HG03025 (cell line): ENCODE data around the gene MIPOL1.

Source experiments
- ATAC-seq: cut with Tn5 transposase; IDR thresholded peaks from one replicate; pipeline ENCODE4 v1.9.1; 2021; ENCODE audit warnings: mild to moderate bottlenecking, moderate library complexity; ENCODE audit not compliant: unreplicated experiment, low FRiP score

Gene MIPOL1

DNA sequence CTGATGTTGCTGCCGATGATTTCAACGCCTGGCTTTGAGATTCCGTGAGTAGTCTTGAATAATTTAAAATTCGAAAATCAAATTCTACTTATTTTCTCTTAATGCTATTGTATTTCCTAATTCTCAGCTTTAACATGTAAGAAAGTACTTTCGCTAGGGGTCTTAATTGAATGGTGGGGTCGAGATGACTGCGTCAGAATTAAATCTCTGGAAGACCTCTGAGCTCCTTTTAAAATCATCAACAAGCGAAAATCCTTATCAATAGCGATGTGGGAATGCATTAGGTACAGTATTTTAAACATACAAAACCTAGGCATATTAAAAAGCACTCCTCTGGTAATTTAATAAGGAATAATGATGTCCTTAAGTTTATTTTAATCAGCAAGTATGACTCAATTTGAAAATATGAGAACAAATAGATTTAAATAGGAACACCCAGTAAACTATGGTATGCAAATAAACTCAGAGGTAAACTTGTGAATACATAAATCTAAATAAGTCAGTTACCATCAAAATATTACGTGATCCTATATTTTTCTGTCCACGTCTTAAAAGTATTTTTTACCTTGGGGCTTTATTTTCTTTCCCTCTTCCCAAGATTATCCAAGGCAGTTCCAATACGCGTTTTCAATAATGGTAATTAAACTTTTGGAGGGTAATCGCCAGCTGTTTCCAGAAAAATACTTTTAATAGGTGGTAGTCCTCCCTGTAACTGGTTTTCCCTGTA lies 395.9 kb downstream of the MIPOL1 start:
- no peak for ATAC-seq

DNA sequence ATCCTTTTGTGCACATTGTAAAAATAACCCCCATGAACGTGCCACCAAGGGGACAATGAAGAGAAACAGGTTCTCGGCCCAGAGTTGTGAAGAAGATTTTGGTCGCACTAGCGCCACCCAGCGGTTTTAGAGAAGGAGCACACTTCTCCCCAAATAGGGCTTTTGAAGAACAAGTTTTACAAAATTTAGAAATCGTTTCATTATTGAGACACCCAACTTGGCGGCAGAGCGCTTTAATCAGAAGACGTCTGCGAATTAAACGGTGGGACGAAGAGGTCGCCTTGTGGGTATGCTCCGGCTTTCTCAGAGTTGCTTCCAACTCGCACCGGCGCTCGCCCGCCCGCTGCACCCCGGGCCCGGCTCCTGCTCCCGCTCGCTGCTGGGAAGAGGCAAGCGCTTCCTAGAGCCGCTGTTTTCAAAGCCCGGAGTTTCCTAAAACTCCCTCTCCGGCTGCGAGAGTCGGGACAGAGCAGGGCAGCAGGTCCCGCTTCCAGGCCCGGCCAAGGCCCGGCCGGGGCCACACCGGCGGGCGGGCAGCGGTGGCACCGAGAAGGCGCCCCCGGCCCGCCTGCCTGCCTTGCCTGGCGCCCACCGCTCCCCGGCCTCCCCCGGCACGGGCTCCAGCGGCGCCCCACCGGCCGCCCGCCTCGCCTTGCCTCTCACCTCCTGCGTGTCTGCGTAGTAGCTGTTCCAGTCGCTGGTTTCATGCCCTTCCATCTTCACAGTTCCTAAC lies 396.7 kb downstream of the MIPOL1 start:
- ATAC-seq: no peak

DNA sequence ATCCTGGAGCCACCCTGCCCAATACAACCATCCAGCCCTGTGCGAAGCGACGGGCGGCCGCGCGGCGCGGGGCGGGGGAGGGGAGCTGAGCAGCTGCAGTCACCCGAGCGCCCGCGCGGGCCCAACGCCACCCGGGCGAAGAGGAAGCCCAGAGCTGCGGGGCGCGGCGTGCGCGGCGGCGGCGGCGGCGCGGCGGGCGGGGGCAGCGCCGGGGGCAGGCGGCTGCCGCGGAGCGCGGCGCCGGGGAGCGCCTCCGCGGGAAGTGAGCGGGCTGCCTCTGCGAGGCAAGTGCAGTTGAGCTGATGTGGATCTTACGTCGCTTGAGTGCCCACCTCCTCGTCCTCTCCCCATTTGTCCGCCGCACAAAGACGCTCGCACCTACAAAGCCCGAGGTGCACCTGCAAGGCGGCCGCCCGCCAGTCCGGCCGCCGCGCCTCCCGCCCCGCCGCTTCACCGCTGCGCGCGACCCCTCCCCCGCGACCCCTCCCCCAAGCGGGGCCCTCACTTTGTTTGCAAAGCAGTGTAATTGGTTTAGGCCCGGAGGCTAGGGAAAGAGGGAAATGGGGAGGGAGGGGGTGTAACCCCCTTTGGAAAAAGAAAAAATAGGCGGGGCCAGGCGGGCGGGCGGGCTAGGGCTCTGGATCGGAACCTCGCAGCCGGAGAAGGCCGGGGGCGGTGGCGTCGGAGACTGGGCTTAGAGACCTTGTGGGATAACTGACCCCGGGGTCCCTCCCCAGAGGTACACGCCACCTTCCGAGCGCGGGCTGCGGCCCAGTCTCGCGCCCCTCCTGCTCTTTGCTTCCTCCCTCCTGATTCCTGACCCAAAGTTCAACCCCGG lies 397.5 kb downstream of the MIPOL1 start, which contains the start of the genes FOXA1 and TTC6:
Gene FOXA1 (minus strand): TSS at position 279 of the 838 bp plus-strand sequence. CDS start 277 bp downstream, at position 2.
Gene TTC6 (plus strand): TSS at position 659 of the 838 bp plus-strand sequence. CDS start 26,436 bp downstream, outside the sequence.
- ATAC-seq: no peak

DNA sequence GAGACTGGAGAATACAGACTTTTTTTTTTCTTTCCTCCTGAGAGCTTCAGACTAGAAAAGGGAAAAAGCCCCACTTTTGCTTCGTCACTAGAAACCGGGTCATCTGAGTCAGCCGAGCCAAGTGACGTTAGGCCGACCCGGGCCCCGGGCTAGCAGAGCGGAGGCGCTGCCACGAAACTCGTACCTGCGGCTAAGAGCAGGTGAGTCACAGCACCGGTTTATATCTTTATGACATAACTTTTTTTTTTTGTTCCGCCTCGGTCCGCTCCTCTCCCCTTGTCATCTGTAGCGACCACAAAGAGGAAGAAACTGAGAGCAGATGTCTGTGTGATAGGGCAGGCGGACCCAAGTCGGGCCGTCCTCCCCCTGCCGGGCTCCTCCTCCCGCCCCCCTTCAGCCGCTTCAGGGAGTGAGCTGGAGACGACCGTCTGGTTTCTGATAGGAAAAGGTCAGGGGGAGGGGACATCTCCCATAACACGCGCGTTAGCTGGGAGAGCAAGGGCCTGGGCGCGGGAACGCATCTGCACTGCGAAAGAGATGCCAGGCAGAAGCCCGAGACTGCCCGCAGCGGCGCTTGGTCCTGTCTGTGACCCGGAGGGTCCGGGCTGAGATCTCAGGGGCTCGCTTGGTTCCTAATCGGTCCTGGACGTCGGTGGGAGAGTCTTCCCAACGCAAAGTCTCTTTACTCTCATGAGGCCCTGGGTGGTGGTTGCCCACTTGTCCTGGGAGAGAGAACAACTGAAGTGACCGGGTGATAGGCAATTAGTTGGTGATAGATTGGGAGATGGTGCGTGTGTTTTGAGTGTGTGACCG lies 398.3 kb downstream of the MIPOL1 start:
- no peak for ATAC-seq

DNA sequence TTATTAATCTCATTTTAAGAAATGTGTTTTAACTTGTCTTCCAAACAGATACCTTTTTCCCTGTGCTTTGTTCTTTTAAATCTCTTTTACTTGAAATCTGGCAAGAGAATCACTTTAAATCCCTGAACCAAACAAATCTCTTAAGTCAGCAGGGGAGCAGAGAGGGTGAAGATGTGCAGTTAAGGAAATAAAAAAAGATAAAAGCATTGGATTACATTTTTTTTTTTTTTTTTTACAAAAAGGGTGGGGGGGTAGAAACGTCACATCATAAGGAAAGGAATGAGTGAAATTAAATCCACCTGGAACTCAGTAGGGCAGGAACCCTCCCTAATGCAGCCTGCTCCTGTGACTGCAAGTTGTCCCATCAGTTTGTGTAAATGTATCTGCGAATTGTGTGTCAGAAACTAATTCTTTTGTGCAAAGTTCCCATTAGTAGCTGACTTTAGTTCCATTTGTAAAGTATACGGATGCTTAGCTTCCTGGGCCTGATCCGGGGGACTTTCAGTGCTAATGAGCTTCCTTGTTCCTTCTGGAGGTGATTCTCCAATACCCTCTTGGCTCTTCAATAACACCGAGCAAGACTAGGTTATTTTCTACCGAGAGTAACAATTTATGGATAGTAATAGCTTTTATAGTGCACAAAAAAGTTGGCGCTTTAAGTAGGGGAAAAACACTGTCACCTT lies 399.2 kb downstream of the MIPOL1 start:
- no peak for ATAC-seq

DNA sequence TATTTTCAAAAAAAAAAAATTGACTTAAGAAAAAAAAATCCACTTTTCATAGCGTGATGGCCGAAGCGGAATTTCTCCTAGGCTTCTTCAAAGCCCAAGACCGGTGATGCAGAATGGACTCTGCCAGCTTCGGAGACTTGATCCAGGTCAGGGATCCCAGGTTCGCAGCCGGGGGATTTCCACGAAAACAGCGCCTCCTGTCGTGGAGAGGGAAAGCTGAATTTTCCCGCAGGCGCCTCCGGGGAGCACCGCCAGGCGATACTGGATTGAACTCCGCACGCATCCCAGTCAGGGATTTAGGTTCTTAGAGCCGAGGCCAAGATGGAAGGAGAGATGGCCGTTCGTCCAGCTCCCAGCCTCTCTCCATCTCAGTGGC lies 399.8 kb downstream of the MIPOL1 start:
- ATAC-seq: no peak

DNA sequence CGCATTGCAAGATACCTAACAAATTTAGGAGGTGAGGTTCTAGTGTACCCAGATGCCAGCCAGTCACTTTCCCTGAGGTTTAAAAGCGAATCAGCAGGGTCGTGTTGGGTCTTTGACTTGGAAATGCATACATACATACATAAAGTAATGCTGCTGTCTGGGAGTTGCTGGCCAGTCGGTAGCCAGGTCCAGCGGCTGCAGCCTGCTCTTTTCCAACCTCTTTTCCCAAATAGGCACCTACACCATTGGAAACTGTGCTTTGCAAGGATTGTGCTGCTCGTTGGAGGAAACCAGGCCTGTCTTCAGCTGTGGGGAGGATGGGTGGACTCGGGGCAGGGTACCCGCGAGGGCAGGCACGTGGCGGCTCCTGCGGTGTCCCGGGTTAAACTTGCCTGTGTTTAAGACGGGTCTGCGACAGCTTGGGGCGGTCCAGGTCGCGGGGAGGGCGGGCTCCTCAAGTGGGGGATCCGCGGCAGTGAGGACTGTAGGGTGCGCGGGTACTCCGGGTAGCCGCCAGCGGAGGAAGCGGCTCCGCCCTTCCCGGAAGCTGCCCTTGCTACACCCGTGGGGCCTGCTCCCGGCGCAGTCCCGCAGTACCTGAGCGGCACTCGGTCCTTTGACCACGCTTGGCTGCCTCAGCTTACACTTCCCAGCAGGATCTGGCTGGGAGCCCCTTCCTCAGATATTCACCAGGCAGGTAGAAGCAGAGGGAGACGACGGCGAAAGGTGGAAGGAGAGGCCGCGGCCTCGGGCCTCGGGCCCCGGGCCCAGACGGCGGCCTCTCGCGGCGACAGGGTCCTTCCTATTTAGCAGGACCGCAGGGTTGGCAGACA lies 400.4 kb downstream of the MIPOL1 start:
- no peak for ATAC-seq

DNA sequence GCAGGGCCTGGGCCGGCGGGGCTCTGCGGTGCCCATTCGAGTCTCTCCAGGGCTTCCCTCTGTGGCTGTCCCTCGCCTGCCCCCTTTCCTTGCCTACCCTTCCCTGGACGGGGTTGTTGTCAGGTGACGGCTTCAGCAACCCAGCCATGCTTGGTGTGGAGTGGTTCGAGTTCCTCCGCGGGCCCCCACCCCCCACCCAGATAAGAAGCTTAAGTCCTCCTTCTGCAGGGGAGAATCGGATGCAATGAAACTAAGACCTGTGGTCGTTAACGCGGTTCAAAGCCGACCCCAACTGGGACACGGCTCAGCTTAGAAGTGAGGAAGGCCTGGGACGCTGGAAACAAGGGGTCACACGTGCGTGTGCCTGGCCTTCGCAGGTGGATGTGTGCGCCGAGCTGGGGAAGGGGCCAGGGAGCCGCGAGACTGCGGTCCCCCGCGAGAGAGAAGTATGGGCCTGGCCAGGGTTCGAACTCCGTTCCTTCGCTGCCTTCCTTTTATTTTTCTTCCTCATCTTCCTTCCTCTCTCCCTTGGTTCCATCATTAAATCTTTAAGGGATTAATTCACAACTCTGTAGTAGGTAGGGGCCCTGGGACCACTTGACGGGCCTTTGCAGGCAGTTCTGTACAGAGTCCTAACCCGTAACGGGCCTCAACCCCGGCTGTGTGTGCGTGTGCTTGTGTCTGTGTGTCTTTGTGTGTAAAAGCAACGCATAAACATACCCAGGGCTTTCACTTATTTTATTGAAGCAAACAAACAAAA lies 401.2 kb downstream of the MIPOL1 start:
- ATAC-seq: no peak

DNA sequence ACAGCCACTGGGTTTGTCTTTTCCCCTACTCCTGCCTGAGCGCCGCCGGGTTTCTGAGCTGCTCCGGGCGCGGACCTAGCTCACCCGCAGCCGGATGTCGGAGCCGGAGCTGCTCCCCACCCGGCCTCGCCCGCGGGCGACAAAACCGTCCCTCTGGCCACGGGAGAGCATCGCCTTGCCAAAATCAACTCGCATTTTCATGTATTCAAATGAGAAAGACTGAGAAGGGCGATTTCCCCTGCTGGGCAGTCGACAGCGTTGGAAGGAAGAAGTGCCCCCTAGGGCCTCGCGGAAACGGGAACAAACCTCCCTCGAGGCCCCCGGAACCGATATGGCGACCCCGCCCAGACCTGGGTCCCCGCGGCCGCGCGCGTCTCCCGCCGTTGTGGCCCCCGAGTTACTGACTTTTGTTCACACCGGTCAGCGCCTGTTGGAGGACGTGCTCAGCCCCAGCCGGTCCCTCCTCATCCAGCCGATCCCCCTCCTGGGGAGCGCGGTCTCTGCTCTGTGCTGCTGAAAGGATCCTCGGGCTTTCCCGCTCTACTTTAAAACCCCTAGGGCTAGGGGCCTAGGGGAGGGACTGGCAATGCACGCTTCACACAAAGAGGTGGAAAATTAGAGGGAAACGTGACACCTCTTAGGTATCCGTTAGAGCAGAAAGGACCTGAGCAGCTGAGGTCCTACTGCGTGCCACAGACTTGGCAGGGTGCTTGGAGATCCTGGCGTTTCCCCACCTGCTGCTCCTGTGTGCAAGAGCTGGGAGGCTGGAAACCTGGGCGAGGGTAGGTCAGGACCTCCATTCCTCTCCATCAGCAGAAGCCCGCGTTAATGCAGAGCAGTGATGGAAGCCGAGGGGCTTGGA lies 402.0 kb downstream of the MIPOL1 start:
- no peak for ATAC-seq

DNA sequence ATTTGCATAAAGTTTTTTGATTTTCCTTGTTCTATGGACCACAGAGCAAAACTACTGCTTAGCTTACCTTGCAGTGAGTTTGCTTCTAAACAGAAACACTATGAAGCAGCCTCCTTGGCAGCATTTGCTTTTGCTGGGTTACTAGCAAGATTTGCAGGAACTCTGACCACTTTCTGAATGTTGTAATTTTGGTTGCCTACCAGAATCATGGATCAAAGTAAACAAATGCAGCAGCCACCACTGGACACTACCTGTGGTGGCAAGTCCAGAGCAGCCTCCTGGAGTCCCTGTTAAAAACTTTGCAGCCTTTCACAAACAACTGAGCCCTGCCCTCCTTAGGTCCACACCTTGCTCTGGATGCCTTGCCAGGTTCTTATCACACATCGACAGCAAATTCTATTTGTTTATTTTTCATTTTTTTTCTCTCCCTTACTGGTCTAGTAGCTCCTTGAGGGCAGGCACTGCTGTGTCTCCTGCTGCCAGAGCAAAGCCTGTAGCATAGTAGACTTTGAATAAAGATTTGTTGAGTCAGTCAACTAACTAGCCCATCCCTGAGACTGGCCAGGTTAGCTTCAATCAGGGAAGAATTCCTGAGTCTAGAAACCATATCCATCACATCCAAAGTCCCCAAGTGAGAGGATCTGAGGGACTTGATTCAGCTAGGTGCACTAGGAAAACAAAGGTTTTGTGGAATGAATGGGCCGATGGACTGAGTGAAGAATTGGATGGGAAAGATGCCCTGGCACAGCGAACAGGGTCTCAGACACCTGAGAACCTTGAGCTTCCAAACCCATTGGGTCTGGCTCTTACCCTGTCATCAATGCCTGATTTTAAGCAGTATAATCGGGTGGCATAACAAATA lies 403.4 kb downstream of the MIPOL1 start:
- ATAC-seq: no peak

DNA sequence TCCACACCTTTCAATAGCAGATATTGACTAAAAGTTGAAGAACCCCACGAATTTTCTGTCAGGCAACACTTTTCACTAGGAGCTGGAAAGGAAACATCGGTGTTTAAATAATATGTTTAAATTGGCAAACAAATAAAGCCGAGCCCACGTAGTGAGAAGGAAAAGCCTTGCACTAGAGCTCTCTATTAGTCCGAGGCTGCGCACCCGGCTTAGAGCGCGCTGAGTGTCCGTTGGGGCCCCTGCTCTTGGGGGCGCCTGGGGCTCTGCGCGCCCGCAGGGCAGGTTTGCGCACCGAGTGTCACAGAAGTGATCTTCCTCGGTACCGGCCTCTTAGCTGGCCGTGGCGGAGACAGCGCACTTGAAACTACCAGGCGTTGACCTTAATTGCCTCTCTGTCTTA lies 404.1 kb downstream of the MIPOL1 start:
- no peak for ATAC-seq
